ENCODE data around the gene CDON. TPM values are rescaled to one million over a fixed set of nuclear protein-coding genes. Genes with fewer than 3 reads are reported as not detected.

Gene CDON
- total and polyA plus RNA-seq, 2 donors, result 8.4 to 47.4 TPM

DNA sequence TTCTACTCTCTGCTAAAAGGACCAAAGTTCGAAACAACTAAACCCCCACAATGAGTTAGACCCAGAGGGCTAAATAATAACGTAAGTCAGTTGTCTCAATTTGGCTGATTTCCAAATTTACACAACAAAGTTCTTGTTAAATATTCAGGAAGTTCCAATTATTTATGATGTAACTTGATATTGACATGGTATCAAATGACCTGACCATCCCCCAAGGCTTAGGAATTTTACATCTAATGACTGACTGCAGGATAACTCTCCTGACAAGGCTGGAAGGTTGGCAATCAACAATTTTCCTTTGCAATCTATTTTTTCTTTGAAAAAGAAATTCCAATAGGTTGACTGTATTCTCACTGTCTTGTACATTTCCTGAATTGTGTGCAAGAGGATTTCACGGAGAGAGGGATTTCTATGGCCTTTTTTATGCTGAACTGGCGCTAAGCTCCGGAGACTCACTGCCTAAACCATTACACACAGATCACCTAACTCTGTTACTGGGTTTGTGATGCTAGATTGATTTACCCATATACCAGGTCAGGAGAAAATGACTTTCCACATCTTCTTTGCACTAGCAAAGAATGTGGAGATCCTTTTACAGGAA lies 9.6 kb upstream of the CDON start:
- 68% methylated on average over 5 of the region's 5 CpGs for WGBS
- no peaks in the 10 kb centered on the region for H3K4me1 ChIP-seq (ENCODE audit: insufficient read depth)
- DNase-seq (ENCODE audit: extremely low spot score), result no peak
- H3K4me3 ChIP-seq (ENCODE audit: low read depth, low read length), result no peak overlapping the region
- H3K36me3 ChIP-seq (ENCODE audit: insufficient read depth), result no peaks in the 10 kb centered on the region
- H3K27ac ChIP-seq (ENCODE audit: low read depth), result no peak overlapping the region

DNA sequence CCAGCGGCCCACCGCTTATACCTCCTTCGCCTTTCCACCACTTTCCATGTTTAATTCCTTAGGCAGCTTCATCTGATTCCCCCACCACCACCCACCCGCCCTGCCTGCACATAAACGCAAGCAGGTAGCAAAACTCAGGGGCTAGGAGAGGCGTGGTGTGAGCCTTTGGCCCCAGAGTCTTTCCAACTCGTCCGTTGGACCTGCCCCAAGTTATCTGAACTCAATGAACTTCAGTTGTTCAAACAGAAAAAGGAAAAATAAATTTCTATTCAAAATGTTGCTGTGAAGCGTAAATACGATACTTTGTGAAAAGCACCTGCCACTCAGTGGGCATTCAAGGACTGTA lies 814 bp upstream of the CDON start:
- Histone ChIP-seq H3K4me3 (ENCODE audit: low read depth, low read length) (peak overlapping the region; percentile 89), H3K27ac (ENCODE audit: low read depth) (no peak overlapping the region)

DNA sequence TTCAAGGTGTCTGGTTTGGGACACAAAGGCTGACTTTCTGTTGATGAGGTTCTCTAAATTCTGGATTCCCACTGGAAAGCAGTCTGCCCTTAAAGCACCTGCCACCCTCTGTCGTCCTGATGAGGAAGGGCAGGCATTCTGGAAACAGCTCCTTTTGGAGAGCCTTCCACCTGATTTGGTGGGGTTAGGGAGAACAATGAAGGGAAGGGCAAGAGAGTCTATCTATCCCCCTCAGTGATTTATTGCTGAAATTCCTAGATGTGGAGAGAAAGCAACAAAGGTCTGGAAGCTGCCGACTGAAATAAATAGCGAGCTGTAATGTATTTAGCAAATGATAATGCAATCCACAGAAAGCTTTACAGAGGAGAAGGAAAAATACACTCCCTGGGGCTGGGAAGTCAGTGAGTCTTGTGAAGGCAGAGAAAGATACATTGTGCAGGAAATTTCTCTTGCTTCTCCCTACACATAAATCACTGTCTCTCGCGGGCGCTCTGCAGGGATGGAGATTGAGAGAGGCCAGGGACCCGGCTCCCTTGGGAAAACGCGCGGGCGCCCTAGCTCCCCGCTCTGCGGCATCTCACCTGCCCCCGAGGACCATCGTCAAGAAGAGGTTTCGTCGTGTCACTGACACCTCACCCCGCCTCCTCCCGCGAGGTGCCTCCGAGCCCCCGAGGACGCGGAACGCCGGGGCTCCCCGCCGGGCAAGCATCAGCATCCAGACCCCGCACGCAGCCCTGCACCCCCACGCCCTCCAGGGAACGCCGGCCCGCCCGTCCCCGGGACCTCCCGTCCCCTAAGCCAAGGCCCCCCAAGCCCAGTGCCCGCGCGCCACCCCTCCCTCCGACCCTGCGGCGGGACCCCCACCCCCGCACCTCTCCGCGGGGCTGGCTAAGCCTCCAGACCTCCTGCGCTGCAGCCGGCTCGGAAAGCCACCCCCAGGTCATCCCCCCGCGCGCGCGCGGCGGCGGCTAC lies 673 bp downstream of the CDON start:
- under 1% methylated on average over 57 of the region's 57 CpGs for WGBS
- Histone ChIP-seq H3K4me3 (ENCODE audit: low read depth, low read length) (peak overlapping the region; percentile 89), H3K4me1 (ENCODE audit: insufficient read depth) (no peaks in the 10 kb centered on the region), H3K27ac (ENCODE audit: low read depth) (no peak overlapping the region), H3K36me3 (ENCODE audit: insufficient read depth) (no peaks in the 10 kb centered on the region)
- DNase-seq (ENCODE audit: extremely low spot score), result no peak

More for the DNA sequence above, 814 bp upstream of the CDON start:
- DNase-seq (ENCODE audit: extremely low spot score), result no peak
- Histone ChIP-seq H3K36me3 (ENCODE audit: insufficient read depth) (no peaks in the 10 kb centered on the region), H3K4me1 (ENCODE audit: insufficient read depth) (no peaks in the 10 kb centered on the region)
- WGBS, result 22% methylated on average over 10 of the region's 10 CpGs

DNA sequence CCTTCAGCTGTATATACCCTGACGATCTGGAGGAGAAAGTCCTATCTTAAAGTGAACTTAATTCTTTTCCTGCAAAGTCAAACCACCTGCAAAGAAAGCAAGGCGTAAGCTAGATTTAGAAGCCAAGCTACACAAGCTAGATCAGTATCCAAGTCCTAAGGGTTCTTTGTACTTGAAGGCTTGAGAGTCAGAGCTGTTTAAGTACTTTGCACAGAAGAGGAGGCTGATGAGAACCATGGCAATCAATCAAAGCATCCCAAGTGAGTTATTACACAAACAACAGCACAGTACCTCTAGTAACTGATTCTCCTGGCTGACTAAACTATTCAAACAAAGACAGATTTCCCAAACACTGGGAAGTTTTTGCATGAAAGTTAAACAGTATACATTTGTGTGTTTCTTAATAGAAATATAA lies 1.9 kb downstream of the CDON start:
- Histone ChIP-seq H3K4me1 (ENCODE audit: insufficient read depth) (no peaks in the 10 kb centered on the region), H3K27ac (ENCODE audit: low read depth) (no peak overlapping the region), H3K36me3 (ENCODE audit: insufficient read depth) (no peaks in the 10 kb centered on the region), H3K4me3 (ENCODE audit: low read depth, low read length) (no peak overlapping the region)
- 53% methylated on average over 2 of the region's 2 CpGs for WGBS
- DNase-seq (ENCODE audit: extremely low spot score), result no peak

DNA sequence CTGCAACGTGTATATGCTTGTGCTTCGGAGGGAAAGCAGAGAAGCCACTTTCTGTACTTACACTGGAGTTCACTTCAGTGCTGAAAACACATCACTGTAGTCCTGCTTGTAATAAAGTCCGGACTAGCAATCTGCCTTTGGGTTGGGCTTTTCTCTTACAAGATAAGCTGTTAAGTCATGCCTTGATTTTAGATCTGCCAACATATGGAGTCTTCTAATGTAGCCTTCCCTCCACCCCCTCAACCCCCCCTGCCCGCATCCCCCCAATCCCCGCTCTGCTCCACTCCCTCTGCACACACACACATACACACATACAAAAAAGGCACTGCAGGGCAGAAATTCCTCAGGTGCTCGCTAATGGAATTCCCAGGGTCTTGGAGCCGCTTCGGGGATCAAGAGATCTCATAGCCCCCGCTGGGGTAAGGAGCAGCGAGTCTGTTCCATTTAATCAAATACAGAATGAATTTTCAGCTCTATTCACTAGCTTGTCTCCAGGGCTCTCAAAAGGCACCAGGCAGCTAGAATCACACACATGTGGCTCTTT lies 3.4 kb downstream of the CDON start:
- WGBS, result 24% methylated on average over 10 of the region's 10 CpGs
- H3K36me3 ChIP-seq (ENCODE audit: insufficient read depth), result no peaks in the 10 kb centered on the region
- H3K27ac ChIP-seq (ENCODE audit: low read depth), result no peak overlapping the region
- no peak overlapping the region for H3K4me3 ChIP-seq (ENCODE audit: low read depth, low read length)
- no peaks in the 10 kb centered on the region for H3K4me1 ChIP-seq (ENCODE audit: insufficient read depth)
- DNase-seq (ENCODE audit: extremely low spot score), result no peak

DNA sequence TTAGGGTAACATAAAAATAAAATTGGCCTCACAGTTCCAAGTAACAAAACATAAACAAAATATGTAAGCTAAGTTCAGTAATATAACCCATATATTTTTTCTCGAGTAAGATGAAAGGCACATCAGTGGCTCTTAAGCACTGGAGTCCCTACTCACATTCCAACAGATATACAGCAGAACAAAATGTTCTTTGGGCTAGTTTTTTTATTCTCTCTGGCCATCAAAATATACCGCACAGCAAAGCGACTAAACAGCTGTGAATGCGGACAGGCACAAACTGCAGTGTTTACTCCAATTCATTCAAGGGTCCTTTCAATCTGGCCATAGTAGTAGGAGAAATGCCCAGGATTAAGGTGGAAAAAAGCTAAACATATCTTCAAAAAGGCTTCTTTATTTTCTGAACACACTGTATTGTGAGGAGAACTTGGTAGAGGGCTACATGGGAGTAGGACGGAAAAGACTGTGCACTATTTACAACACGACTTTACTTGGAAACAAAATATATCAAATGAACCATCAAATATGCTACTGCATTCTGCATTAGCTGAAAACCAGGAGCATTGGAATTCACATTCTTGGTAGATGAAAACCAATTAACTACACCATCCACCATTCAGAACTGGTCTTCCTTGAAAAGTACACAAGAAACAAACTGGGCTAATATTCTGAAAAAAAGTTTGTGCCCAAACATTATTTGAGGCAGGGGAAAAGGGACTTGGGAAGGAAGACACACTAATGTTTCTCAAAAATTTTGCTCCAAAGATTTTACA lies 4.4 kb downstream of the CDON start:
- H3K4me1 ChIP-seq (ENCODE audit: insufficient read depth), result no peaks in the 10 kb centered on the region
- no peak overlapping the region for H3K27ac ChIP-seq (ENCODE audit: low read depth)
- H3K36me3 ChIP-seq (ENCODE audit: insufficient read depth), result no peaks in the 10 kb centered on the region
- DNase-seq (ENCODE audit: extremely low spot score), result no peak
- WGBS, result 74% methylated on average over 6 of the region's 6 CpGs
- no peak overlapping the region for H3K4me3 ChIP-seq (ENCODE audit: low read depth, low read length)

DNA sequence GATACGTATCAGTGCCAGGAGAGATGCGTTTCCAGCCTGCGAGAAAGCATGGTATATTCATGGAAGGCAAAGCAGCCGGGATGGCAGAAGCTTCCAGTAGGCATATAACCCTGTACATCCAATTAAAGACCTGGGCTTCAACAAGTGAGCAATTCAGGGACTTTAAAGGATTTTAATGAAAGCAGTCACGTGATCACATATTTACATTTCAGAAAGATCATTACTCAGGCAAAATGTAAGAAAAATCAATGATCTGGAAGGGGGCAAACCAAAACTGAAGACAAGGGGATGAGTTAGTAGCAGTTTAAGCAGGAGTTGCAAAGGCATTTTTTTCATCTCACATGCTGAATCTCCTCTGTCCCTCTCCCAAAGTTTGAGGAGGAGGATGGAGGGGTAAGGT lies 7.8 kb downstream of the CDON start:
- DNase-seq (ENCODE audit: extremely low spot score), result no peak
- Histone ChIP-seq H3K4me1 (ENCODE audit: insufficient read depth) (no peaks in the 10 kb centered on the region), H3K4me3 (ENCODE audit: low read depth, low read length) (no peak overlapping the region), H3K27ac (ENCODE audit: low read depth) (no peak overlapping the region), H3K36me3 (ENCODE audit: insufficient read depth) (no peaks in the 10 kb centered on the region)
- 96% methylated on average over 5 of the region's 5 CpGs for WGBS

DNA sequence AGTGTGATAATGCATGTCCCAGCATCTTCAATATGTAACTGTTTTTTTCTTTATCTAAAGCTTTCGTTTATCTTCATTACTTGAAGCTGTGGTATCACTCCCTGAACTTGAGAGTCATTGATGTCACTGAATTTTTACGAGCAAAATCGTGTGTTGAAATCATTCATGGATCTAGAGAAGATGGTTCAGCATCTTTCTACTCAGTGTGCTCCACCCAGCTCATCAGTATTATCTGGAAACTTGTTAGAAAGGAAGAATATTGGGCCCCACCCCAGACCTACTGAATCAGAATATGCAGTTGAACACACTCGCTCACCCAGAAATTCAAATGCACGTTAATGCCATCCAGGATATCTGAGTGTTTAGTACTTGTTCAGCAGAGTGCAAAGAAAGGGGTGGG lies 8.3 kb downstream of the CDON start:
- WGBS, result 54% methylated on average over 5 of the region's 5 CpGs
- no peaks in the 10 kb centered on the region for H3K4me1 ChIP-seq (ENCODE audit: insufficient read depth)
- H3K4me3 ChIP-seq (ENCODE audit: low read depth, low read length), result no peak overlapping the region
- H3K36me3 ChIP-seq (ENCODE audit: insufficient read depth), result no peaks in the 10 kb centered on the region
- no peak for DNase-seq (ENCODE audit: extremely low spot score)
- H3K27ac ChIP-seq (ENCODE audit: low read depth), result no peak overlapping the region

DNA sequence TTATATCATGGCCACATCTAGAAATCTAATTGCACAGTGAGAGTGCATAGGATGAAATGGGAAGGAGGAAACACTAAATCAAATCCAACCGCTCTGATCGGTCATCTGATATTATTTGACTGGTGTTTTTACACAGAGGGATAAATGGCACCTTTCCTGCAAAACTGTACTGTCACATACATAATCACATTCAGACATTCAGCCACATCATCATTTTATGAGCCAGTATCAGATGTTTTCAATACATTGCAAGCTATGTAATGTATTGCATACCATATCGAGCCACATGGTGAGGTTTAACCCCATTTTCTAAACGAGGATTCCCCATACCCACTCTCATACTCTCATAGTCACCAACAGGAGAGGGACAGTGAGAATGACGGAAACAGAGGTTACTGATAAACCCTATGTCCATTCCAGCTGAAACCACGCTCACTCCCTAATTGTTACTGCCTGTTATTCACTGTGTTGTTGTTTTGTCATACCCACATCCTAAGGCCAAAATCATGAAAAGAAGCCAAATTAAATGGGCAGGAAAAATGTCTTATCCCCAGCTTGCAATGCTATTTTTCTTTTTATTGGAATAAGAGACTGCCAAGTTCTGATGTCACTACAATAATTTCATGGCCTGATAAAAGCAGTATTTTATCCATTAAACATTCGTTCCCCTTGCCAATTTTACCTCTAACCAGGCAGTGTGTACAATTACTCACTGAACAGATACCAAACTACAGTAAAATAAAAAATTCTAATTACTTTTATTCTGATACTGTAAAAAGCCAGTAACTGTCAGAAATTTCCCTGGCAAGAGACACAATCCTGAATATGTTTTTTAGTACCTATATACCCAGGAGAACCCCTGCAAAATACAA lies 9.0 kb downstream of the CDON start:
- DNase-seq (ENCODE audit: extremely low spot score), result no peak
- WGBS, result 58% methylated on average over 7 of the region's 7 CpGs
- H3K27ac ChIP-seq (ENCODE audit: low read depth), result no peak overlapping the region
- H3K4me1 ChIP-seq (ENCODE audit: insufficient read depth), result no peaks in the 10 kb centered on the region
- H3K36me3 ChIP-seq (ENCODE audit: insufficient read depth), result no peaks in the 10 kb centered on the region
- no peak overlapping the region for H3K4me3 ChIP-seq (ENCODE audit: low read depth, low read length)

DNA sequence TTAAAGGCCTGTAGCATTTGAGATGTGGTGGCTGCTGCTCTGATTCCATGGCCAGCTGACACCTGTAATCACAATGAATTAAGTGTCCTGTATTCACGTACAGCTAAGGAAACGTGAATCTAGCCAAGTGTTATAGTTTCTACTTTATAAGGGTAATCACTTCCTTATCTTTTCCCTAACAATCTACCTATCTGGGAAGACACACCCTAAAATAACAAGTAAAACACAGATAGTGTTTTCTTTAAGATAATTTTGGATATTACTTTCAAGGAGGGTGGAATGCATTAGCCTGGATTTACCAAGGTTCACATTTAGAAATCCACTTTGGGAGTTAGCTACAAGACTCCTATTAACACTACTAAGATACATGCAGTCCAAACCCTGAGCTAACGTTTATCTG lies 11.5 kb downstream of the CDON start:
- no peaks in the 10 kb centered on the region for H3K4me1 ChIP-seq (ENCODE audit: insufficient read depth)
- WGBS, result 66% methylated on average over 3 of the region's 3 CpGs
- no peak for DNase-seq (ENCODE audit: extremely low spot score)
- no peak overlapping the region for H3K4me3 ChIP-seq (ENCODE audit: low read depth, low read length)
- no peak overlapping the region for H3K27ac ChIP-seq (ENCODE audit: low read depth)
- no peaks in the 10 kb centered on the region for H3K36me3 ChIP-seq (ENCODE audit: insufficient read depth)

DNA sequence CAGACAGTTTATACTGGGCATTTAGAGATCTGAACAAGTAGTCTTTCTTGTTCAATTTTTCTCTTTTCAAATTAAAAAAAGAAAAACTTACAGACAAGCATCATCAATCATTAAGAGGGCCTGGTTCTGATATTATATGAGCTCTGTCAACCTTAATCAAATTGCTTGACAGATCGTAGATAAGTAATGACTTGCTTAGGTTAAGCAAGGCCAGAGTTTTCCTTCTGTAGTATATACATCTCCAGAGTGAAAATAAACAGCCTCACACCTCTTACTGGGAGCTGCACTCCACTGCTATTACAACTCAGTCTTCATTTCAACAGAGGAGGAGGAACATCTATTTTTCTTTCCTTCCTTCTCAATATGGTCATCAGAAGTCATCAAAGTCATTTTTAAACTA lies 13.5 kb downstream of the CDON start:
- Histone ChIP-seq H3K27ac (ENCODE audit: low read depth) (no peak overlapping the region), H3K4me1 (ENCODE audit: insufficient read depth) (no peaks in the 10 kb centered on the region), H3K36me3 (ENCODE audit: insufficient read depth) (no peaks in the 10 kb centered on the region), H3K4me3 (ENCODE audit: low read depth, low read length) (no peak overlapping the region)
- WGBS, result 56% methylated on average over 1 of the region's 1 CpG
- no peak for DNase-seq (ENCODE audit: extremely low spot score)

DNA sequence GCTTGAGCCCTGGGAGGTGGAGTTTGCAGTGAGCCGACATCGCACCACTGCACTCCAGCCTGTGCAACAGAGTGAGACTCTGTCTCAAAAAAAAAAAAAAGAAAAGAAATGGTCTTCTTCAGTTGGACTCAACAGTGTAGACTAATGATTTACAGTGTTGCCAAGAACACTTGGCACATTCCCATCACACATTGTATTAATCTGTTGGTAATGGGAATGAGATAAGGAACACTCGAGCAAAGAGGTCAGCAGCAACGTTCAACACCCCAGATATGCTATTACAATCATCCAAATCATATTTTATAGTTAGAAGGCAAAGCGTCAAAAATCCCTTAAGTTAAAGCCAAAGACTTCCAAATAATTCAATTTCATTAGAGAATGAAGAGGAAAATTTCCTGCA lies 14.5 kb downstream of the CDON start:
- WGBS, result 68% methylated on average over 5 of the region's 5 CpGs
- no peak for DNase-seq (ENCODE audit: extremely low spot score)
- Histone ChIP-seq H3K36me3 (ENCODE audit: insufficient read depth) (no peaks in the 10 kb centered on the region), H3K27ac (ENCODE audit: low read depth) (no peak overlapping the region), H3K4me1 (ENCODE audit: insufficient read depth) (no peaks in the 10 kb centered on the region), H3K4me3 (ENCODE audit: low read depth, low read length) (no peak overlapping the region)
